AG10803 (cell line): ENCODE results near the gene IL16.

Source experiments
- DNase-seq: peaks from one replicate; pipeline ENCODE4 v3.0.0; 2010; ENCODE audit warnings: low read depth
- H3K4me3 ChIP-seq: 2 replicates; pipeline ENCODE4 v1.5.1; 2011; ENCODE audit warnings: mild to moderate bottlenecking, low read length, control low read depth
- CTCF ChIP-seq: conservative IDR thresholded peaks from 2 replicates; pipeline ENCODE4 v1.5.1; 2011; ENCODE audit warnings: mild to moderate bottlenecking, low read length, control low read depth, inconsistent platforms

IL16 gene

GRCh38 chr15:81190922-81191507 is 5.7 kb upstream of the IL16 start:
- peak; percentile 52 for DNase-seq
- H3K4me3 ChIP-seq = no peak overlapping the region
- no peak for TF ChIP-seq CTCF

- H3K4me3 ChIP-seq = no peak overlapping the region
- TF ChIP-seq CTCF = no peak
- no peak for DNase-seq
Measured at GRCh38 chr15:81191701-81192100, 5.0 kb upstream of the IL16 start.

GRCh38 chr15:81194723-81195122 is 2.0 kb upstream of the IL16 start:
- no peak overlapping the region for H3K4me3 ChIP-seq
- no peak for TF ChIP-seq CTCF
- DNase-seq = no peak

- TF ChIP-seq CTCF = no peak
- no peak overlapping the region for H3K4me3 ChIP-seq
- DNase-seq = no peak
Measured at GRCh38 chr15:81195339-81195864, 1.3 kb upstream of the IL16 start.

- DNase-seq = no peak
- TF ChIP-seq CTCF = no peak
- H3K4me3 ChIP-seq = no peak overlapping the region
Measured at GRCh38 chr15:81197255-81197630, 564 bp downstream of the IL16 start.

- DNase-seq = no peak
- no peak for TF ChIP-seq CTCF
- no peak overlapping the region for H3K4me3 ChIP-seq
Measured at GRCh38 chr15:81197688-81198281, 1.1 kb downstream of the IL16 start.

GRCh38 chr15:81199031-81199779 is 2.5 kb downstream of the IL16 start:
- no peak overlapping the region for H3K4me3 ChIP-seq
- DNase-seq = no peak

More at GRCh38 chr15:81199031-81199779, 2.5 kb downstream of the IL16 start:
- TF ChIP-seq CTCF = no peak
